IgD-negative memory B cell (primary cell): ENCODE data around the gene DGAT2. TPM values are rescaled to one million over a fixed set of nuclear protein-coding genes. Genes with fewer than 3 reads are reported as not detected.

ENCODE experiments used
- H3K27ac Mint-ChIP-seq, 3 donors: one replicate each; pipeline ENCODE4 v1.8.0; 2020 to 2022; ENCODE audit warnings: mild to moderate bottlenecking in 3 of 3, mixed read lengths in 3 of 3, moderate library complexity in 1 of 3
- H3K27me3 Mint-ChIP-seq: one replicate; pipeline ENCODE4 v1.8.0; 2021; ENCODE audit warnings: mixed read lengths
- H3K36me3 Mint-ChIP-seq: one replicate; pipeline ENCODE4 v1.8.0; 2020; ENCODE audit warnings: mild to moderate bottlenecking, mixed read lengths
- H3K4me1 Mint-ChIP-seq, 3 donors: one replicate each; pipeline ENCODE4 v1.8.0; 2020 to 2022; ENCODE audit warnings: mixed read lengths in 3 of 3, mild to moderate bottlenecking in 1 of 3
- H3K4me3 Mint-ChIP-seq, 4 donors: one replicate each; pipeline ENCODE4 v1.8.0; 2020 to 2022; ENCODE audit warnings: mild to moderate bottlenecking in 4 of 4, mixed read lengths in 4 of 4, moderate library complexity in 3 of 4
- H3K9me3 Mint-ChIP-seq, 3 donors: one replicate each; pipeline ENCODE4 v1.8.0; 2020 to 2021; ENCODE audit warnings: mixed read lengths in 3 of 3, mild to moderate bottlenecking in 1 of 3
- polyA plus RNA-seq: library from polyadenylated mRNA; unstranded; fragments of 300-500 nt; fragmentation: Illumina TruSeq; gene quantifications from one replicate; pipeline ENCODE4 v1.2.3, GENCODE V29; 2021

The DGAT2 gene
- polyA plus RNA-seq, 1 donor from 2014 or later: 21.9 TPM

GRCh38 chr11:75797116-75797515, 28.5 kb downstream of the DGAT2 start:
- Mint-ChIP-seq H3K4me1 (peaks cover 5 to 6% (median 5%) of the 10 kb centered on the region in 3 donors), H3K27ac (no peak overlapping the region), H3K9me3 (no peaks in the 10 kb centered on the region), H3K4me3 (peak overlapping the region in 2 of 4 donors; percentile 27 to 71), H3K27me3 (peaks cover 2% of the 10 kb centered on the region), H3K36me3 (peaks cover 5% of the 10 kb centered on the region)

DNA sequence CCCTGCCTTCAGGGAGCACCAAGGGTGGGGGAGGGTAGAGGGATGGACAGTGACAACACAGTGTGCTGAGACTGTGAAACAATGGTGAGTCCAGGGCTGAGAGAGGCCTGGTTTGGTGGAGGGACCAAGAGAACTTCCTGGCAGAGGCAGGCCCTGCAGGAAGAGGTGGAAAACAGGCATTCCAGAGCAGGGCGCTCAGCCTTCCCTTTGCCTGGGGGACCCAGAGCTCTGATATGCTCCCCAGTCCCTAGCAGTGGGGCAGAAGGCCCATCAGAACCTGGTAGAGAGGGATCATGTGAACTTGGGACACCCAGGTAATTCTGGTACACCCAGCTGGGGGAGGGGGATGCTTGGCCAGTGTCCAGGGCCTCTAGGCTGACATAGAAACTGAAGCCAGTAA, 29.2 kb downstream of the DGAT2 start:
- peaks cover 2% of the 10 kb centered on the region for H3K27me3 Mint-ChIP-seq
- H3K27ac Mint-ChIP-seq: no peak overlapping the region
- H3K4me1 Mint-ChIP-seq: peaks cover 5 to 6% (median 5%) of the 10 kb centered on the region in 3 donors
- H3K4me3 Mint-ChIP-seq: no peak overlapping the region
- H3K9me3 Mint-ChIP-seq: no peaks in the 10 kb centered on the region
- H3K36me3 Mint-ChIP-seq: peaks cover 5% of the 10 kb centered on the region

DNA sequence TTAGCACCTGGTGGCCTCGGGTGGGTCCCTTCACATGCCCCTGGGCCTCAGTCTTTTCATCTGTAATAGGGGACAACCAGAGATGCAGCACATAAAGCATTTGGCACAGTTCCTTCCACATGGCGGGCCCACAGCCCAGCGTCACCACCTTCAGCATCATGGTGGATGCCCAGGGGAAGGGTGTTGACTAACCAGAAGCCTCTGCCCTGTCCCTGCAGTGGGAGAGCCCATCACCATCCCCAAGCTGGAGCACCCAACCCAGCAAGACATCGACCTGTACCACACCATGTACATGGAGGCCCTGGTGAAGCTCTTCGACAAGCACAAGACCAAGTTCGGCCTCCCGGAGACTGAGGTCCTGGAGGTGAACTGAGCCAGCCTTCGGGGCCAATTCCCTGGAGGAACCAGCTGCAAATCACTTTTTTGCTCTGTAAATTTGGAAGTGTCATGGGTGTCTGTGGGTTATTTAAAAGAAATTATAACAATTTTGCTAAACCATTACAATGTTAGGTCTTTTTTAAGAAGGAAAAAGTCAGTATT, 31.6 kb downstream of the DGAT2 start:
- no peaks in the 10 kb centered on the region for H3K9me3 Mint-ChIP-seq
- H3K27ac Mint-ChIP-seq: peak overlapping the region in 1 of 3 donors; percentile 40
- H3K4me3 Mint-ChIP-seq: no peak overlapping the region
- peaks cover 4% of the 10 kb centered on the region for H3K36me3 Mint-ChIP-seq
- H3K27me3 Mint-ChIP-seq: peaks cover 2% of the 10 kb centered on the region
- peaks cover 6 to 11% (median 11%) of the 10 kb centered on the region in 3 donors for H3K4me1 Mint-ChIP-seq

DNA sequence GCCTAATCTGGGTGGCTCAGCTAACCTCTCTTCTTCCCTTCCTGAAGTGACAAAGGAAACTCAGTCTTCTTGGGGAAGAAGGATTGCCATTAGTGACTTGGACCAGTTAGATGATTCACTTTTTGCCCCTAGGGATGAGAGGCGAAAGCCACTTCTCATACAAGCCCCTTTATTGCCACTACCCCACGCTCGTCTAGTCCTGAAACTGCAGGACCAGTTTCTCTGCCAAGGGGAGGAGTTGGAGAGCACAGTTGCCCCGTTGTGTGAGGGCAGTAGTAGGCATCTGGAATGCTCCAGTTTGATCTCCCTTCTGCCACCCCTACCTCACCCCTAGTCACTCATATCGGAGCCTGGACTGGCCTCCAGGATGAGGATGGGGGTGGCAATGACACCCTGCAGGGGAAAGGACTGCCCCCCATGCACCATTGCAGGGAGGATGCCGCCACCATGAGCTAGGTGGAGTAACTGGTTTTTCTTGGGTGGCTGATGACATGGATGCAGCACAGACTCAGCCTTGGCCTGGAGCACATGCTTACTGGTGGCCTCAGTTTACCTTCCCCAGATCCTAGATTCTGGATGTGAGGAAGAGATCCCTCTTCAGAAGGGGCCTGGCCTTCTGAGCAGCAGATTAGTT, 32.3 kb downstream of the DGAT2 start:
- peaks cover 4% of the 10 kb centered on the region for H3K36me3 Mint-ChIP-seq
- peak overlapping the region in 1 of 3 donors; percentile 40 for H3K27ac Mint-ChIP-seq
- H3K4me3 Mint-ChIP-seq: no peak overlapping the region

GRCh38 chr11:75801362-75802020, 32.9 kb downstream of the DGAT2 start:
- Mint-ChIP-seq H3K27me3 (peaks cover 2% of the 10 kb centered on the region), H3K4me1 (peaks cover 6 to 11% (median 11%) of the 10 kb centered on the region in 3 donors), H3K4me3 (no peak overlapping the region), H3K9me3 (no peaks in the 10 kb centered on the region), H3K27ac (peak overlapping the region in 1 of 3 donors; percentile 16), H3K36me3 (peaks cover 4% of the 10 kb centered on the region)

More for the DNA sequence above, 32.3 kb downstream of the DGAT2 start:
- Mint-ChIP-seq H3K9me3 (no peaks in the 10 kb centered on the region), H3K4me1 (peaks cover 6 to 11% (median 11%) of the 10 kb centered on the region in 3 donors), H3K27me3 (peaks cover 2% of the 10 kb centered on the region)

- Mint-ChIP-seq H3K9me3 (no peaks in the 10 kb centered on the region), H3K27me3 (no peaks in the 10 kb centered on the region), H3K4me3 (peak overlapping the region in 1 of 4 donors; percentile 47), H3K4me1 (peaks cover 7 to 11% (median 10%) of the 10 kb centered on the region in 3 donors), H3K27ac (no peak overlapping the region), H3K36me3 (peaks cover 1% of the 10 kb centered on the region)
These were observed 33.7 kb downstream of the DGAT2 start for GRCh38 chr11:75802021-75802912.

GRCh38 chr11:75802913-75803820, 34.6 kb downstream of the DGAT2 start:
- peaks cover 11 to 15% (median 13%) of the 10 kb centered on the region in 3 donors for H3K4me1 Mint-ChIP-seq
- no peak overlapping the region for H3K4me3 Mint-ChIP-seq
- H3K27ac Mint-ChIP-seq: no peak overlapping the region
- H3K9me3 Mint-ChIP-seq: no peaks in the 10 kb centered on the region
- peaks cover 1% of the 10 kb centered on the region for H3K36me3 Mint-ChIP-seq
- H3K27me3 Mint-ChIP-seq: no peaks in the 10 kb centered on the region

- H3K27ac Mint-ChIP-seq: no peak overlapping the region
- H3K36me3 Mint-ChIP-seq: no peaks in the 10 kb centered on the region
- no peaks in the 10 kb centered on the region for H3K27me3 Mint-ChIP-seq
- no peak overlapping the region for H3K4me3 Mint-ChIP-seq
- peaks cover 32 to 43% (median 36%) of the 10 kb centered on the region in 3 donors for H3K4me1 Mint-ChIP-seq
- H3K9me3 Mint-ChIP-seq: no peaks in the 10 kb centered on the region
These were observed 40.5 kb downstream of the DGAT2 start for GRCh38 chr11:75809111-75809510.

DNA sequence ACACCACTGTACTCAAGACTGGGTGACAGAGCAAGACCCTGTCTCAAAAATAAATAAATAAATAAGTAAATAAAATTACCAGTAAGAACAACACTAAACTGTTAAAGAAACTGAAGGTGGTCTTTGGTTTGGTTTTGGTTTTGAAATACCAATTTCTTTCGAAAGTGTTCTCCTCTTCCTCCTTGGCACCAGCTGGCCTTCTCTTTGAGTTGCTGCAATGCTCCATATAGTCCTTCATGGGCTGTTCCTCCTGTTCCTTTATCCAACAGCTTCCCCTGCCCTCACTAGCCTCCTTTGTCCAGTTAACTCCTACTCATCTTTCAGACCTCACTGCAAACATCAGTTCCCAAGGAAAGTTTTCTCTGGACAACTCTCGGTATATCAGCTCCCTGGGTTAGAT, 41.4 kb downstream of the DGAT2 start:
- H3K36me3 Mint-ChIP-seq: no peaks in the 10 kb centered on the region
- peak overlapping the region in 1 of 3 donors; percentile 23 for H3K27ac Mint-ChIP-seq
- H3K4me3 Mint-ChIP-seq: peak overlapping the region in 3 of 4 donors; percentile 20 to 56 (median 30)
- no peaks in the 10 kb centered on the region for H3K27me3 Mint-ChIP-seq
- no peaks in the 10 kb centered on the region for H3K9me3 Mint-ChIP-seq
- peaks cover 32 to 43% (median 36%) of the 10 kb centered on the region in 3 donors for H3K4me1 Mint-ChIP-seq

- Mint-ChIP-seq H3K4me3 (peak overlapping the region in 3 of 4 donors; percentile 20 to 46 (median 30)), H3K4me1 (peaks cover 32 to 43% (median 36%) of the 10 kb centered on the region in 3 donors), H3K9me3 (no peaks in the 10 kb centered on the region), H3K27ac (peak overlapping the region; percentile 28 to 61 (median 29)), H3K27me3 (no peaks in the 10 kb centered on the region), H3K36me3 (no peaks in the 10 kb centered on the region)
These were observed 42.2 kb downstream of the DGAT2 start for GRCh38 chr11:75810637-75811390.

GRCh38 chr11:75811485-75811884, 42.9 kb downstream of the DGAT2 start:
- no peaks in the 10 kb centered on the region for H3K36me3 Mint-ChIP-seq
- no peaks in the 10 kb centered on the region for H3K27me3 Mint-ChIP-seq
- H3K27ac Mint-ChIP-seq: peak overlapping the region in 1 of 3 donors; percentile 28
- peak overlapping the region in 1 of 4 donors; percentile 3 for H3K4me3 Mint-ChIP-seq
- no peaks in the 10 kb centered on the region for H3K9me3 Mint-ChIP-seq
- peaks cover 32 to 43% (median 36%) of the 10 kb centered on the region in 3 donors for H3K4me1 Mint-ChIP-seq

GRCh38 chr11:75812542-75813040, 44.0 kb downstream of the DGAT2 start:
- Mint-ChIP-seq H3K9me3 (no peaks in the 10 kb centered on the region), H3K27me3 (no peaks in the 10 kb centered on the region), H3K36me3 (no peaks in the 10 kb centered on the region), H3K4me3 (no peak overlapping the region), H3K27ac (no peak overlapping the region), H3K4me1 (peaks cover 27 to 39% (median 31%) of the 10 kb centered on the region in 3 donors)

DNA sequence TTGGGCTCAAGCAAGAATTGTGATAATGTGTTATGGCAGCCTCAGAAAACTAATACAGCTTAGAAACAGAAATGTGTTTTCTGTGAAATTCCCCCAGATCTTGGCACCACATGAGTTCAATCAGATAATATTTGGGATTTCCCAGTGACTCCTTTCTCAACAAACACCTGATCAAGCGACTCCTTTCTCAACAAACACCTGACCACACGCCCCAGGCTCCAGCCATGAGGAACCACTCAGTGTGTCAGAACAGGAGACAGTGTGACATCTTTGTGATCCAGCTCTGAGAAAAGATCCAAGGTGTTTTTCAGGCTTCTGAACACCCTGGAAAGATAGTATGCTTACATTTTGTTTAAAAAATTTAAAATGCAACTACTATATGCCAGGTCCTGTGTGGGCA, 44.5 kb downstream of the DGAT2 start:
- H3K27ac Mint-ChIP-seq: no peak overlapping the region
- no peaks in the 10 kb centered on the region for H3K9me3 Mint-ChIP-seq
- H3K27me3 Mint-ChIP-seq: no peaks in the 10 kb centered on the region
- H3K4me1 Mint-ChIP-seq: peaks cover 28 to 40% (median 34%) of the 10 kb centered on the region in 3 donors
- no peaks in the 10 kb centered on the region for H3K36me3 Mint-ChIP-seq
- peak overlapping the region in 1 of 4 donors; percentile 98 for H3K4me3 Mint-ChIP-seq
